CD4-positive, CD25-positive, alpha-beta regulatory T cell (primary cell): ENCODE results near the gene GIMAP8. TPM values are rescaled to one million over a fixed set of nuclear protein-coding genes. Genes with fewer than 3 reads are reported as not detected.

Experiments
- ATAC-seq, 2 donors: fragments of 150-1000 bp; cut with Tn5 transposase; one replicate each; pipeline ENCODE4 v1.10.0; 2021; ENCODE audit warnings: low read depth in 2 of 2, moderate number of reproducible peaks in 2 of 2, moderate library complexity in 1 of 2
- DNase-seq, 3 donors: peaks; one replicate each; pipeline versions ENCODE4 v3.0.0 to v3.0.0-alpha.2; 2012 to 2022; ENCODE audit warnings: mixed read lengths in 1 of 3
- H3K27ac ChIP-seq: one replicate; pipeline ENCODE4 v1.7.0; 2013; ENCODE audit warnings: mild to moderate bottlenecking, low read length; ENCODE audit not compliant: insufficient read depth, poor library complexity, severe bottlenecking
- H3K27me3 ChIP-seq: one replicate; pipeline ENCODE4 v1.7.0; 2013; ENCODE audit warnings: low read length; ENCODE audit not compliant: control insufficient read depth, insufficient read depth
- H3K36me3 ChIP-seq: one replicate; pipeline ENCODE4 v1.7.0; 2013; ENCODE audit warnings: mild to moderate bottlenecking, low read length, moderate library complexity; ENCODE audit not compliant: control insufficient read depth, insufficient read depth
- H3K4me1 ChIP-seq: 2 replicates; pipeline ENCODE4 v1.7.0; 2013; ENCODE audit warnings: mild to moderate bottlenecking, low read length; ENCODE audit not compliant: insufficient read depth, control insufficient read depth, poor library complexity, severe bottlenecking
- H3K4me3 ChIP-seq: one replicate; pipeline ENCODE4 v1.7.0; 2013; ENCODE audit warnings: low read depth, mild to moderate bottlenecking, low read length, moderate library complexity
- H3K9me3 ChIP-seq, 2 experiments: 1 replicate in 1 of 2; 2 replicates in 1 of 2; pipeline ENCODE4 v1.7.0; 2013; ENCODE audit warnings: low read length in 2 of 2, mild to moderate bottlenecking in 1 of 2, moderate library complexity in 1 of 2; ENCODE audit not compliant: control insufficient read depth in 2 of 2
- H3K27ac Mint-ChIP-seq, 3 donors: one replicate each; pipeline ENCODE4 v1.8.0; 2020 to 2022; ENCODE audit warnings: mild to moderate bottlenecking in 3 of 3, mixed read lengths in 3 of 3, moderate library complexity in 2 of 3
- H3K27me3 Mint-ChIP-seq: one replicate; pipeline ENCODE4 v1.8.0; 2022; ENCODE audit warnings: mild to moderate bottlenecking, mixed read lengths
- H3K36me3 Mint-ChIP-seq: one replicate; pipeline ENCODE4 v1.8.0; 2020; ENCODE audit warnings: mixed read lengths
- H3K4me1 Mint-ChIP-seq, 4 donors: one replicate each; pipeline ENCODE4 v1.8.0; 2020 to 2022; ENCODE audit warnings: mixed read lengths in 4 of 4, mild to moderate bottlenecking in 1 of 4
- H3K4me3 Mint-ChIP-seq, 4 donors: one replicate each; pipeline ENCODE4 v1.8.0; 2020 to 2022; ENCODE audit warnings: mild to moderate bottlenecking in 4 of 4, mixed read lengths in 4 of 4, moderate library complexity in 3 of 4
- H3K9me3 Mint-ChIP-seq, 7 donors: one replicate each; pipeline ENCODE4 v1.8.0; 2020 to 2022; ENCODE audit warnings: mixed read lengths in 7 of 7, mild to moderate bottlenecking in 3 of 7, moderate library complexity in 2 of 7
- polyA plus RNA-seq, 4 donors: library from polyadenylated mRNA; unstranded; fragments of 300-500 nt; fragmentation: Illumina TruSeq; gene quantifications; one replicate each; pipeline ENCODE4 v1.2.3, GENCODE V29; 2021
- total RNA-seq: library from RNA; stranded (reverse); gene quantifications from one replicate; pipeline ENCODE4 v1.2.3, GENCODE V29; 2022

Gene GIMAP8
- total and polyA plus RNA-seq, 5 donors from 2014 or later, result 8.0 to 30.8 (median 15.1) TPM

DNA sequence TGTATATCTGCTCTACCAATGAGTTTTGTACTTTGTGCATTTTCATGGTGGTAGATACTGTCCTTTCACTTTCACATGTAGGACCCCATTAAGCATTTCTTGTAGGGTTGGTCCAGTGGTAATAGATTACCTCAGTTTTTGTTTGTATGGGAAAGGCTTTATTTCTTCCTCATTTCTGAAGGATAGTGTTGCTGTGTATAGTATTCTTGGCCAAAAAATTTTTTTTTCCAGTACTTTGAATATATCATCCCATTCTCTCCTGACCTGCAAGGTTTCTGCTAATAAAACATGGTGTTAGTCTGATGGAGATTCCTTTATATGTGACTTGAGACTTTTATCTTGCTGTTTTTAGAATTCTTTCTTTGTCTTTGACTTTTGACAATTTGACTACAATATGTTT is 12.0 kb downstream of the GIMAP8 start:
- Mint-ChIP-seq H3K27ac (no peak overlapping the region), H3K4me1 (peaks cover 23 to 77% (median 37%) of the 10 kb centered on the region in 4 donors), H3K36me3 (peaks cover 83% of the 10 kb centered on the region), H3K4me3 (peak overlapping the region in 1 of 4 donors; percentile 36), H3K27me3 (no peaks in the 10 kb centered on the region), H3K9me3 (peaks cover 5 to 41% (median 10%) of the 10 kb centered on the region in 7 donors)
- no peak for ATAC-seq
- no peak for DNase-seq
- H3K27ac ChIP-seq, result no peak overlapping the region
- peaks cover 52% of the 10 kb centered on the region for H3K36me3 ChIP-seq
- peaks cover 26 to 34% of the 10 kb centered on the region in 2 experiments for H3K9me3 ChIP-seq
- no peak overlapping the region for H3K4me3 ChIP-seq
- no peaks in the 10 kb centered on the region for H3K27me3 ChIP-seq
- peaks cover 7% of the 10 kb centered on the region for H3K4me1 ChIP-seq

DNA sequence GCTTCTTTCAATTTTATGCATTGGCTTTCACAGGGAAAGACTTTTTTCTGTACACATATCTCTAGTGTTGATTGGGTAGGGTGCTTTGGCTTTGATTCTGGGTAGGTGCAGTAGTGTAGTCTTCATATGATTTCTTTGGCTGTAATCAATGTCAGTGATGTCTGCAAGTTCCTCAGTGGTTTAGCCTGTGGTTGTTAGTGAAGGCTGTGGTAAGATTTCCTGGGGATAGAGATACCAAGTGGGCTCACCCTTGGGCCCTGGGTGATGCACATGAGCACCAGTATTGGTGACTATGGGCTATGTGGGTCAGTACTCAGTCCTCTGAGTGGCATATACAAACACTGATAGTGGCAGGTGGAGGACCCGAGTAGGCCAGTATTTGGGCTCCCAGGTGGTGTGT is 13.0 kb downstream of the GIMAP8 start:
- Mint-ChIP-seq H3K27me3 (no peaks in the 10 kb centered on the region), H3K4me3 (peak overlapping the region in 2 of 4 donors; percentile 9 to 62), H3K36me3 (peaks cover 82% of the 10 kb centered on the region), H3K27ac (peak overlapping the region; percentile 57 to 97 (median 63)), H3K9me3 (peaks cover 5 to 41% (median 10%) of the 10 kb centered on the region in 7 donors), H3K4me1 (peaks cover 30 to 78% (median 41%) of the 10 kb centered on the region in 4 donors)
- Histone ChIP-seq H3K9me3 (peaks cover 26 to 34% of the 10 kb centered on the region in 2 experiments), H3K4me3 (peak overlapping the region; percentile 23), H3K36me3 (peaks cover 55% of the 10 kb centered on the region), H3K27me3 (no peaks in the 10 kb centered on the region), H3K4me1 (peaks cover 14% of the 10 kb centered on the region), H3K27ac (no peak overlapping the region)
- DNase-seq (no peak), ATAC-seq (no peak)

DNA sequence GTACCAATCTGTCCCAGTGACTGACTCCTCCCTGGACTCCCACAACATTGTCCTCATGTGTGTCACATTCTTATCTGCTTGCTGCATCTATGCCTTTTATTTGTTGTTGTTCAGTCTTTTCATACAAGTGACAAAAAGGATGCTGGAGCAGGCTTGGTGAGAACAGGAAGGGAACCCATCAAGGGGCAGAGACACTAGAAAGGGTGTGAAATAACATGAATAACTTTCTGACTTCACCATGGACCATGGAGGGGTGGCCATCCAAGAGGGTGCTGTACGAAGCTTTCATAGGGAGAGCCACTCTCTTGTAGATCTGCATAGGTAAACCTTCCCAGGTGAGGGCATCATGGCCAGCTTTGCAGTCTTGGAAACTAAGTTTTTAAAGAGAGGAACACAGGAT is 14.5 kb downstream of the GIMAP8 start:
- ATAC-seq (no peak), DNase-seq (no peak)
- H3K27ac Mint-ChIP-seq, result peak overlapping the region in 2 of 3 donors; percentile 62 to 65
- H3K4me3 Mint-ChIP-seq, result peak overlapping the region in 3 of 4 donors; percentile 10 to 63 (median 44)
- no peaks in the 10 kb centered on the region for H3K27me3 ChIP-seq
- peaks cover 47% of the 10 kb centered on the region for H3K36me3 ChIP-seq
- H3K4me3 ChIP-seq, result no peak overlapping the region
- peaks cover 5 to 38% (median 9%) of the 10 kb centered on the region in 7 donors for H3K9me3 Mint-ChIP-seq
- peaks cover 76% of the 10 kb centered on the region for H3K36me3 Mint-ChIP-seq
- peaks cover 39 to 84% (median 53%) of the 10 kb centered on the region in 4 donors for H3K4me1 Mint-ChIP-seq
- H3K27me3 Mint-ChIP-seq, result no peaks in the 10 kb centered on the region
- peaks cover 24% of the 10 kb centered on the region for H3K4me1 ChIP-seq
- H3K9me3 ChIP-seq, result peaks cover 26 to 29% of the 10 kb centered on the region in 2 experiments
- no peak overlapping the region for H3K27ac ChIP-seq

DNA sequence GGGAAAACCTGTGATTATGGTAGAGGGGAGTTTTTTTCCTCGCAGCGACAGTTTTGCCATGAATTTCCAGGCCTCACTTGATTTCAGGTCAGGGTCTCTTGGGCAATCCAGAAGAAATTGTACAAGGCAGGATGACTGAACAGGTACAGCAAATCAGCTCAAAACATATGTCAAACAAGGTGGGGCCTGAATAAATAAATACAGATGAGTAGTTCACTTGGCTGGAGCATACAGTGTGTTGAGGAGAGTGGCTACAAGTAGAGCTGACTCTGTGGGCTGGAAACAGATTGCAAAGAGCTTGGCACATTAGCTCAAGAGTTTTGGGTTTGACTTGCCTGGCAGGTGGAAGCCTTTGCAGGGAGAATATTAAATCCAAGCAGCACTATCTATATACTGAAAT is 15.0 kb downstream of the GIMAP8 start:
- H3K36me3 ChIP-seq, result peaks cover 42% of the 10 kb centered on the region

DNA sequence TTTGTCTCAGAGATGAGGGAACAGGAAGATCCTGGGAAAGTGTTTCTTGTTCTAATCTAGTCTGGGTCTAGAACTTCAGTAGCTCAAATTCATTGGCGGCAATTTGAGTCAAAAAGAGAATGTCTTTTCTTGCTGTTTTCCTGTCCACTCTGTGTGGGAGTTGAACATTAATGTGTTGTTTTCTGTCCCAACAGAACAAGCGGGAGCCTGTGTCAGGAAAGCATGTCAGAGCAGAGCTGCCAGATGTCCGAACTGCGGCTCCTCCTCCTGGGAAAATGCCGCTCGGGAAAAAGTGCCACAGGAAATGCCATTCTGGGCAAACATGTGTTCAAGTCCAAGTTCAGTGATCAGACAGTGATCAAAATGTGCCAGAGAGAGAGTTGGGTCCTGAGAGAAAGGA is 16.0 kb downstream of the GIMAP8 start:
- no peak for ATAC-seq
- H3K4me3 Mint-ChIP-seq, result peak overlapping the region in 1 of 4 donors; percentile 35
- H3K36me3 Mint-ChIP-seq, result peaks cover 73% of the 10 kb centered on the region

More for the DNA sequence above, 15.0 kb downstream of the GIMAP8 start:
- H3K9me3 Mint-ChIP-seq, result peaks cover 3 to 34% (median 9%) of the 10 kb centered on the region in 7 donors
- no peak overlapping the region for H3K4me3 ChIP-seq
- no peak overlapping the region for H3K27ac ChIP-seq
- peaks cover 24% of the 10 kb centered on the region for H3K4me1 ChIP-seq
- peaks cover 40 to 85% (median 54%) of the 10 kb centered on the region in 4 donors for H3K4me1 Mint-ChIP-seq
- peak overlapping the region in 2 of 3 donors; percentile 62 to 65 for H3K27ac Mint-ChIP-seq
- peaks cover 74% of the 10 kb centered on the region for H3K36me3 Mint-ChIP-seq
- ATAC-seq (no peak), DNase-seq (no peak)
- H3K4me3 Mint-ChIP-seq, result peak overlapping the region; percentile 10 to 63 (median 34)
- no peaks in the 10 kb centered on the region for H3K27me3 ChIP-seq
- peaks cover 24% of the 10 kb centered on the region in 2 experiments for H3K9me3 ChIP-seq
- H3K27me3 Mint-ChIP-seq, result no peaks in the 10 kb centered on the region

DNA sequence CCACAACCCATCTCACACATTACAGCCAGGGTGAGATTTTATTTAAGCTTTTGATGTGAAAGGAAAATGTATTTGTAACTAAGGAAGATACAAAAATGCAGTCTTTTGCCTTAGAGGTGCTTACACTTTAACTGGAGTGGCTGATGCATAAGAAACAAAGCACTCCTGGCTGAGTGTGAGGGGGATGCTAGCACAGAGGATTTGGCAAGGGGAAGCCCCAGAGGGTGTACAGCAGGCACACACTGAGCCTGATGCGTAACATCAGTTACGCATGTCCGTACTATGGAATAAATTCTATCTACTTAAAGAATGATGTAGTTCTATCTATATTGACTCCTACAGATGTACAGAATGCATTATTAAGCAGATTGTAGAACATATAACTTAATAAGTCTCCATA is 17.8 kb downstream of the GIMAP8 start:
- DNase-seq (no peak), ATAC-seq (no peak)
- Histone ChIP-seq H3K4me1 (peaks cover 24% of the 10 kb centered on the region), H3K4me3 (peak overlapping the region; percentile 35), H3K9me3 (peaks cover 0 to under 1% of the 10 kb centered on the region in 2 experiments), H3K27ac (no peak overlapping the region), H3K27me3 (no peaks in the 10 kb centered on the region), H3K36me3 (peaks cover 46% of the 10 kb centered on the region)
- Mint-ChIP-seq H3K27me3 (no peaks in the 10 kb centered on the region), H3K4me1 (peaks cover 41 to 93% (median 60%) of the 10 kb centered on the region in 4 donors), H3K27ac (peak overlapping the region in 2 of 3 donors; percentile 82 to 83), H3K36me3 (peaks cover 72% of the 10 kb centered on the region), H3K9me3 (peaks cover 0 to 6% (median 1%) of the 10 kb centered on the region in 7 donors), H3K4me3 (peak overlapping the region in 2 of 4 donors; percentile 59 to 81)

More for the DNA sequence above, 16.0 kb downstream of the GIMAP8 start:
- H3K27ac ChIP-seq, result no peak overlapping the region
- H3K36me3 ChIP-seq, result peaks cover 38% of the 10 kb centered on the region
- Mint-ChIP-seq H3K27me3 (no peaks in the 10 kb centered on the region), H3K27ac (peak overlapping the region in 1 of 3 donors; percentile 75), H3K9me3 (peaks cover 0 to 23% (median 9%) of the 10 kb centered on the region in 7 donors), H3K4me1 (peaks cover 40 to 85% (median 56%) of the 10 kb centered on the region in 4 donors)
- no peak overlapping the region for H3K4me3 ChIP-seq
- DNase-seq, result no peak
- H3K27me3 ChIP-seq, result no peaks in the 10 kb centered on the region
- H3K4me1 ChIP-seq, result peaks cover 24% of the 10 kb centered on the region
- H3K9me3 ChIP-seq, result peaks cover 15% of the 10 kb centered on the region in 2 experiments

DNA sequence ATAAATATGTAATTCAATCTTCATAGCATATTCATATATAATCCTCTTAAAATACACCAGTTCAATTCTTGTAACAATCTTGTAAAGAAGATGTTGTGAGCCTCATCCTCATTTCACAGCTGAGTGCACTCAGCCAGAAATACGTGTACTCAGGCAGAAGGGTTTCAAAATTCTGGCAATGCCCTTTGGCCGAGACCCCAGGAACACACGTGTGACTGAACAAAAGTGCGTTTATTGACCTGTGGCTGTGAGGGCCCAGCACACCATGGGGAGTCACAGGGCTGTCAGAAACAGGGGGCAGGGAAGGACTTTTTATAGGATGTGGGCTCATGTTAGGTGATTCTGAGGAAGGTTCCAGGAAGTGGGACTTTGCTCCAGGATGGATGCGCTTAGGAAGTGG is 21.5 kb downstream of the GIMAP8 start:
- Histone ChIP-seq H3K36me3 (peaks cover 49% of the 10 kb centered on the region), H3K9me3 (no peaks in the 10 kb centered on the region), H3K4me3 (no peak overlapping the region), H3K27me3 (no peaks in the 10 kb centered on the region), H3K27ac (no peak overlapping the region), H3K4me1 (peaks cover 17% of the 10 kb centered on the region)
- DNase-seq (no peak), ATAC-seq (no peak)
- Mint-ChIP-seq H3K27ac (peak overlapping the region in 1 of 3 donors; percentile 96), H3K9me3 (peaks cover 0 to 2% (median 0%) of the 10 kb centered on the region in 7 donors), H3K4me1 (peaks cover 36 to 91% (median 51%) of the 10 kb centered on the region in 4 donors), H3K4me3 (no peak overlapping the region), H3K36me3 (peaks cover 79% of the 10 kb centered on the region), H3K27me3 (no peaks in the 10 kb centered on the region)

DNA sequence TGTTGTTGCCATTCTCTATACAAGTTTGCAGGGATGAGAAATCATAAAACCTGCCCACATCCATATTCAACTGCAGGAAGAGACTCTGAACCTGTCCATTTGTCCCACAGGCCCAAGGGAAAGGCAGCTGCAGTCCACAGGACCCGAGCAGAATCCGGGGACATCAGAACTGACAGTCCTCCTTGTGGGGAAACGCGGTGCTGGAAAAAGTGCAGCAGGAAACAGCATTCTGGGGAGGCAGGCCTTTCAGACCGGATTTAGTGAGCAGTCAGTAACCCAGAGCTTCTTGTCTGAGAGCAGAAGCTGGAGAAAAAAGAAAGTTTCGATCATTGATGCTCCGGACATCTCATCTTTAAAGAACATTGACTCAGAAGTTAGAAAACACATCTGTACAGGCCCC is 23.5 kb downstream of the GIMAP8 start:
- Mint-ChIP-seq H3K27ac (peak overlapping the region; percentile 46 to 92 (median 47)), H3K4me3 (no peak overlapping the region), H3K9me3 (no peaks in the 10 kb centered on the region), H3K4me1 (peaks cover 36 to 92% (median 42%) of the 10 kb centered on the region in 4 donors), H3K36me3 (peaks cover 86% of the 10 kb centered on the region), H3K27me3 (no peaks in the 10 kb centered on the region)
- H3K4me1 ChIP-seq, result peaks cover 23% of the 10 kb centered on the region
- H3K9me3 ChIP-seq, result no peaks in the 10 kb centered on the region
- H3K36me3 ChIP-seq, result peaks cover 48% of the 10 kb centered on the region
- H3K27me3 ChIP-seq, result no peaks in the 10 kb centered on the region
- ATAC-seq (no peak), DNase-seq (no peak)
- H3K27ac ChIP-seq, result no peak overlapping the region
- no peak overlapping the region for H3K4me3 ChIP-seq
